ENCODE measurements around the gene TIMM9.

Gene TIMM9, protein sequence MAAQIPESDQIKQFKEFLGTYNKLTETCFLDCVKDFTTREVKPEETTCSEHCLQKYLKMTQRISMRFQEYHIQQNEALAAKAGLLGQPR

DNA sequence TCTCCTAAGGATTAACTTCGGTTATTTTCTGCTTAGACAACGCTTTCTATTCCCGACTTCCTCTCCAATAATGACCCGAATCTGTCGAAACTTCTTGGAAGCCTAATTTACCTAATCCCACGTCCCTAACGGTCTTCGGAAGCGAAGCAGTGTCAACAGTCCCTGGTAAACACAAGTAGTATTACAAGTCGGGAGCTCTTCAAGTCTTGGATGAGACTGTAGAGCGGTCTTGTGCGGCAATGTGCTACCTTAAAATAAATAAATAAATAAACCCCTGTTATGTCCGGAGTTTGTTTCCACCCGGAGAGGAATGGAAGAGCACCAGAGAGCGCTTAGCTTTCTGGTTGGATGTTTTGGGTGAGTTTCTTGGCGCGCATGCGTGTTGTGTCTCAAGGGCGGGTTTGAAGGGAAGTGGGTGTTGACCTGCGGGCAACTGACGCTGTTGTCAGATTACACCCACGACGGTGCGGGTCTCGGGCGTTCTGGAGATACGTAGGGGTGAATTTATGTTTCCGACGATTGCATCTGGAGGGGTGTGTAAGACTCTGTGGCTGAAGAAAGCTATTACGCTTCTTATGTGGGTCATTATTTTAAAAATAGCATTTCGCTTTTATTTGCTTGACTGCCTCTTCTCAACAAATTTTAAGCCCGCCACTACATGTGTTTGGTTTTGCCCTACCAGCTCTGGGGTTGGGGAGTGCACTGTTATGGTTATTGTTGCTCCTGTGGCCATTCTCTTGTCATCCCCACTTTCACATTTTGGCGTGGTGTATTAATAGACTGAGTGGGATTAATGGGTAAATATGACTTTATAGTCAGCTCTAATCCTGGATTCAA lies at the start of gene TIMM9, which contains the start of gene KIAA0586:
TSS of gene TIMM9 (minus strand) at position 251 of the 837 bp plus-strand sequence. CDS start 15,586 bp downstream, outside the sequence.
TSS of gene KIAA0586 (plus strand) at position 439 of the 837 bp plus-strand sequence. CDS start 546 bp downstream, outside the sequence.
- peak within 1 kb of the TSS; percentile 91 for H3K27ac ChIP-seq
- no peak for TF ChIP-seq ZFX (IDR thresholded peaks at IDR 0.05)

DNA sequence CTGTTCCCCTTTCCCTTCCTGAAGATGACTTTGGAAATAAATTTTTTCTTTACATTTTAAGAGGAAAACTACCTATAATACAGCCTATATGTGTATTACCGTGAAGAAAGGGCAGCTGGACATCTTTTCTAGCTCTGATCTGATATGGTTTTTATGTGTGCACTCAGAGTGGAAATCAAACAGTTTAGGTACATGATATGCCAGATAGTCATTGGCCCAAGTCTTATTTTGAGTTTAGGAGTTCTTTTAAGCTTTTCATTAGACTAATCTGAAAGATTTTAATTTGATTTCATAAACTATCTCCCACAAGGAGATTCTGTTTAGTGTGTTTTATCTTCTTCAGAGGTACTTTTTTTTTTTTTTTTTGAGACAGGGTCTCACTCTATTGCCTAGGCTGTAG lies 49.0 kb upstream of the TIMM9 start:
- TF ChIP-seq, protein P1, sequence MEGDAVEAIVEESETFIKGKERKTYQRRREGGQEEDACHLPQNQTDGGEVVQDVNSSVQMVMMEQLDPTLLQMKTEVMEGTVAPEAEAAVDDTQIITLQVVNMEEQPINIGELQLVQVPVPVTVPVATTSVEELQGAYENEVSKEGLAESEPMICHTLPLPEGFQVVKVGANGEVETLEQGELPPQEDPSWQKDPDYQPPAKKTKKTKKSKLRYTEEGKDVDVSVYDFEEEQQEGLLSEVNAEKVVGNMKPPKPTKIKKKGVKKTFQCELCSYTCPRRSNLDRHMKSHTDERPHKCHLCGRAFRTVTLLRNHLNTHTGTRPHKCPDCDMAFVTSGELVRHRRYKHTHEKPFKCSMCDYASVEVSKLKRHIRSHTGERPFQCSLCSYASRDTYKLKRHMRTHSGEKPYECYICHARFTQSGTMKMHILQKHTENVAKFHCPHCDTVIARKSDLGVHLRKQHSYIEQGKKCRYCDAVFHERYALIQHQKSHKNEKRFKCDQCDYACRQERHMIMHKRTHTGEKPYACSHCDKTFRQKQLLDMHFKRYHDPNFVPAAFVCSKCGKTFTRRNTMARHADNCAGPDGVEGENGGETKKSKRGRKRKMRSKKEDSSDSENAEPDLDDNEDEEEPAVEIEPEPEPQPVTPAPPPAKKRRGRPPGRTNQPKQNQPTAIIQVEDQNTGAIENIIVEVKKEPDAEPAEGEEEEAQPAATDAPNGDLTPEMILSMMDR (conservative IDR thresholded peaks at IDR 0.05), result no peak
- no peak for TF ChIP-seq ZFX (IDR thresholded peaks at IDR 0.05)
- peak overlapping the region; percentile 65 for H3K27ac ChIP-seq

DNA sequence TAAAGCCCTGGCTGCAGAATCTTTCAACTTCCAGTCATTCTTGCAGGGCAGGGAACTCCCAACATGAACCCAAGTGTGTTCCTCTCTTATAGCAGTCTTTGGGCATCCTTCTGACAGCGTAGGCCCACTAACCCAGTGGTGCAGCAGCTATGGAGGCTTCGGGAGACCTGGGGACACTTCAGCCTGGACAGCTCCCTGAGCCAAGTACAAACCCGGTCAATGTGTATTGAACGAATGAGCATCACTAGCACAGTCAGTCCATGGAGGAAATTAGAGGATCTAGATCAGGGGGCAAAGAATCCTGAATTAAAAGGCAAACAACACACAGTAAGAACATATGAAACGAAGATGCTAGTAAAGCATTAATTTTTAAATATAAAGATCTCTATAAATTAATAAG lies 42.0 kb upstream of the TIMM9 start:
- H3K27ac ChIP-seq, result no peak overlapping the region
- TF ChIP-seq, protein P1 (conservative IDR thresholded peaks at IDR 0.05), result no peak
- TF ChIP-seq ZFX (IDR thresholded peaks at IDR 0.05), result no peak

DNA sequence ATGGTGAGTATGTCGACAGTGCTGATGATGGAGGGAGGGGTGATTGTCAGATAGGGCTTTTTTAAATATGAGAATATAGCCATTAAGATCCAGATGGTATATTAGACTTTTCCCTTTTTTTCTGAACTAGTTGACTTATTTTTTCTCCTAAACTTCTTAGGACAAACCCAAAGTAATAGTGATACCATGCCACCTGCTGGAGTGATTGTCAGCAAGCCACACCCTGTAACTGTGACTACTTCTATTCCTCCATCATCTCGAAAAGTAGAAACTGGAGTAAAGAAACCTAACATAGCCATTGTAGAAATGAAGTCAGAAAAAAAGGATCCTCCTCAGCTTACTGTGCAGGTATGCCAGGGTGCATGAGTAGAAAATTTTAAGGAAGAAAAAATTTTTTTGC lies 40.2 kb upstream of the TIMM9 start:
- no peak overlapping the region for H3K27ac ChIP-seq
- TF ChIP-seq, protein P1 (conservative IDR thresholded peaks at IDR 0.05), result no peak
- no peak for TF ChIP-seq ZFX (IDR thresholded peaks at IDR 0.05)

DNA sequence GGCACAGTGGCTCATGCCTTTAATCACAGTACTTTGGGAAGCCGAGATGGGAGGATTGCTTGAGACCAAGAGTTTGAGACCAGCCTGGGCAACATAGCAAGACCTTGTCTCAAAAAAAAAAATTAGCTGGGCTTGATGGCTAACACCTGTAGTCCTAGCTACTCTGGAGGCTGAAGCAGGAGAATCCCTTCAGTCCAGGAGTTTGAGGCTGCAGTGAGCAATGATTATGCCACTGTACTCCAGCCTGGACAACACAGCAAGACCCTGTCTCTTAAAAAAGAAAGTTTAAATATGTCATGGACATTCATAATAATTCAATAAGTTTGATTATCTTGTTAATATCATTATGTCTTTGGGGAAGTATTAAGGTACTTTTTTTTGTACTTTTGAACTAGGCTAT lies 39.1 kb upstream of the TIMM9 start:
- no peak for TF ChIP-seq ZFX (IDR thresholded peaks at IDR 0.05)
- TF ChIP-seq, protein P1 (conservative IDR thresholded peaks at IDR 0.05), result no peak
- no peak overlapping the region for H3K27ac ChIP-seq

DNA sequence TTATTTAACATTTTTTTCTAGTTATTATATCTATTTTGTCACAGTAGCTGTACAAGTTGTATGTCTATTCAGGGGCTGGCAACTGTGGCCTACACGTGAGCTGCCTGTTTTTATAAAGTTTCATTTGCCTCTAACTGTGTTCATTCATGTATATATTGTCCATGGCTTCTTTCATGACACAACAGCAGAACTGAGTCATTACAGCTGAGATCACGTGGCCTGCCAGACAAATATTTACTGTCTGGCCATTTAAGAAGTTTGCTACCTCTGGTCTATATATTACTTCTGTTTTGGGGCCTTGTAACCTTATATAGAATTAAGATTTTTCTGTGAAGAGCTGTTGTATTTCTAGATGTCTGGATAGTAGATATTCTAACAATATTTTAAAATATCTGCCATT lies 38.1 kb upstream of the TIMM9 start:
- TF ChIP-seq, protein P1 (conservative IDR thresholded peaks at IDR 0.05), result no peak
- TF ChIP-seq ZFX (IDR thresholded peaks at IDR 0.05), result no peak

DNA sequence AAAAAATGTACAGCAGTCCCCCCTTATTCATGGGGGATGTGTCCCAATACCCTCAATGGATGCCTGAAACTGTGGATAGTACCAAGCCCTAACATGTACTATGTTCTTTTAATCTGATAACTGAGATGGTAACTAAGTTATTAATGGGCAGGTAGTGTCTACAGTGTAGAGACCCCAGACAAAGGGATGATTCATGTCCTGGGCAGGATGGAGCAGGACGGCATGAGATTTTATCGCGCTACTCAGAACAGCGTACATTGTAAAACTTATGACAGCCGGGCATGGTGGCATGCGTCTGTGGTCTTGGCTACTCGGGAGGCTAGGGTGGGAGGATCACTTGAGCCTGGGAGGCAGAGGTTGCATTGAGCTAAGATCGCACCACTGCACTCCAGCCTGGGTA lies 37.3 kb upstream of the TIMM9 start:
- no peak overlapping the region for H3K27ac ChIP-seq
- TF ChIP-seq, protein P1 (conservative IDR thresholded peaks at IDR 0.05), result no peak
- no peak for TF ChIP-seq ZFX (IDR thresholded peaks at IDR 0.05)

More for the DNA sequence above, 38.1 kb upstream of the TIMM9 start:
- H3K27ac ChIP-seq, result no peak overlapping the region

All from C4-2B (cell line).